ENCODE data around the gene XRCC3. TPM values are rescaled to one million over a fixed set of nuclear protein-coding genes. Genes with fewer than 3 reads are reported as not detected.

XRCC3 gene
- total and polyA plus RNA-seq, 2 experiments from 2014 or later: 20.4 to 72.9 TPM

- no peaks in the 10 kb centered on the region for H3K27me3 ChIP-seq (ENCODE audit: insufficient read depth)
- H3K4me3 ChIP-seq: no peak overlapping the region
- no peak for DNase-seq (ENCODE audit: low spot score)
- Mint-ChIP-seq H3K9me3 (no peaks in the 10 kb centered on the region), H3K4me1 (peaks cover 30% of the 10 kb centered on the region), H3K4me3 (no peak overlapping the region), H3K27ac (no peak overlapping the region), H3K36me3 (ENCODE audit: low read depth) (peaks cover 12% of the 10 kb centered on the region), H3K27me3 (ENCODE audit: insufficient read depth, low read depth, poor library complexity) (peaks cover 11% of the 10 kb centered on the region)
- H3K36me3 ChIP-seq (ENCODE audit: insufficient read depth): no peaks in the 10 kb centered on the region
- no peaks in the 10 kb centered on the region for H3K9me2 ChIP-seq (ENCODE audit: insufficient read depth)
- no peaks in the 10 kb centered on the region for H3F3A ChIP-seq (replicated peaks; ENCODE audit: low read depth)
- no peaks in the 10 kb centered on the region for H4K20me1 ChIP-seq (replicated peaks; ENCODE audit: insufficient read depth)
- H3K4me2 ChIP-seq: no peak overlapping the region
- H3K79me2 ChIP-seq (replicated peaks; ENCODE audit: insufficient read depth): no peaks in the 10 kb centered on the region
- no peak overlapping the region for H3K27ac ChIP-seq (ENCODE audit: low read depth)
- no peaks in the 10 kb centered on the region for H3K4me1 ChIP-seq (ENCODE audit: insufficient read depth)
- H2AFZ ChIP-seq: no peak overlapping the region
- no peak for TF ChIP-seq CTCF (conservative IDR thresholded peaks at IDR 0.05; ENCODE audit: low read depth in 2 of 2)
- TF ChIP-seq STAT1 (IDR thresholded peaks at IDR 0.05; ENCODE audit: unreplicated experiment): no peak
- TF ChIP-seq EZH2phosphoT487 (IDR thresholded peaks at IDR 0.05; ENCODE audit: unreplicated experiment): no peak
- TF ChIP-seq ZNF114 (CRISPR knock-in tag; IDR thresholded peaks at IDR 0.05): no peak
- TF ChIP-seq REST (IDR thresholded peaks at IDR 0.05; ENCODE audit: unreplicated experiment): no peak
- no peak for TF ChIP-seq NANOG (IDR thresholded peaks at IDR 0.05; ENCODE audit: borderline replicate concordance)
- TF ChIP-seq ZNF462 (CRISPR knock-in tag; IDR thresholded peaks at IDR 0.05): no peak
- no peak for TF ChIP-seq ZNF331 (CRISPR knock-in tag; IDR thresholded peaks at IDR 0.05; ENCODE audit: low read depth)
- TF ChIP-seq CREB1 (CRISPR knock-in tag; IDR thresholded peaks at IDR 0.05; ENCODE audit: low read depth): no peak
- TF ChIP-seq EZH2 (IDR thresholded peaks at IDR 0.05; ENCODE audit: low read depth, unreplicated experiment): no peak
- TF ChIP-seq POLR2AphosphoS5 (IDR thresholded peaks at IDR 0.05; ENCODE audit: low read depth): no peak
- no peak for TF ChIP-seq JUNB (IDR thresholded peaks at IDR 0.05; ENCODE audit: unreplicated experiment)
- no peak for TF ChIP-seq ETS1 (IDR thresholded peaks at IDR 0.05)
- no peak for ATAC-seq
These were observed 29.6 kb upstream of the XRCC3 start for GRCh38 chr14:103744621-103745395.

All from GM23338 (cell line).